Sigmoid colon (tissue), 7 donors: Measurements from ENCODE around the gene DNAH3. TPM values are rescaled to one million over a fixed set of nuclear protein-coding genes. Genes with fewer than 3 reads are reported as not detected.
"Not testable (repeated sequence)": the region's sequence is repeated elsewhere in the genome, so short reads cannot be mapped to it uniquely, and the experiment has no call there.

Experiments
- DNase-seq: peaks from one replicate; pipeline ENCODE4 v3.0.0-alpha.2; 2019
- H3K27ac ChIP-seq, 4 donors: fragments of 200-600 bp; sonication (generic); one replicate each; pipeline ENCODE4 v1.5.1; 2016 to 2019; ENCODE audit warnings: mild to moderate bottlenecking in 1 of 4
- H3K27me3 ChIP-seq, 3 donors: fragments of 200-600 bp; sonication (generic); one replicate each; pipeline ENCODE4 v1.5.1; 2019; ENCODE audit warnings: mild to moderate bottlenecking in 1 of 3
- H3K36me3 ChIP-seq, 4 donors: fragments of 200-600 bp; sonication (generic); one replicate each; pipeline ENCODE4 v1.5.1; 2016 to 2019
- H3K4me1 ChIP-seq, 4 donors: fragments of 200-600 bp; sonication (generic); one replicate each; pipeline ENCODE4 v1.5.1; 2017 to 2019
- H3K4me3 ChIP-seq, 4 donors: fragments of 200-600 bp; sonication (generic); one replicate each; pipeline ENCODE4 v1.5.1; 2017 to 2019; ENCODE audit warnings: mild to moderate bottlenecking in 2 of 4, moderate library complexity in 1 of 4
- H3K9me3 ChIP-seq, 4 donors: fragments of 200-600 bp in 3 of 4; sonication (generic) in 3 of 4; one replicate each; pipeline versions ENCODE4 v1.5.1 to v1.6.1; 2013 to 2019
- CTCF ChIP-seq, 4 experiments: fragments of 450-650 bp in 3 of 4; fragments of 200-600 bp in 1 of 4; IDR thresholded peaks; one replicate each; pipeline ENCODE4 v1.5.1; 2016 to 2019; ENCODE audit warnings: antibody characterized with exemption in 4 of 4, mild to moderate bottlenecking in 3 of 4, moderate library complexity in 2 of 4
- EP300 ChIP-seq, 4 donors: sonication (generic); formaldehyde crosslinking; IDR thresholded peaks; one replicate each; pipeline ENCODE4 v1.6.1; 2017; ENCODE audit warnings: antibody characterized with exemption in 4 of 4
- POLR2A ChIP-seq, 2 donors: fragments of 450-650 bp; IDR thresholded peaks; one replicate each; pipeline ENCODE4 v1.6.1; 2016; ENCODE audit warnings: antibody characterized with exemption in 2 of 2, mild to moderate bottlenecking in 2 of 2, moderate library complexity in 2 of 2
- POLR2AphosphoS5 ChIP-seq, 4 donors: sonication (generic); formaldehyde crosslinking; IDR thresholded peaks; one replicate each; pipeline ENCODE4 v1.6.1; 2017; ENCODE audit warnings: antibody characterized with exemption in 4 of 4
- WGBS, 2 donors: extraction: QIAGEN DNeasy Blood & Tissue Kit; methylation state at CpG; one replicate each; pipeline ENCODE4 v1.1.7; 2013; 5-methylcytosine and 5-hydroxymethylcytosine counted together
- intact Hi-C: fragments of 100-400 bp; cut with DNase I; formaldehyde crosslinking; loops from one replicate; pipeline ENCODE4 v1.15.1; 2023
- polyA plus RNA-seq, 3 donors: library from polyadenylated mRNA; stranded (reverse); fragments of 200-250 nt; gene quantifications; one replicate each; pipeline ENCODE4 v1.2.3, GENCODE V29; 2013
- total RNA-seq, 4 donors: library from RNA; depleted of rRNA; stranded (reverse); fragments of >200 nt; gene quantifications; one replicate each; pipeline ENCODE4 v1.1.0, GENCODE V29; 2016
- donor health status: healthy with polysubstance abuse.
- donor health status: Bipolar disorder and iron deficiency.
- donor health status: healthy.

Gene DNAH3
- total and polyA plus RNA-seq, 7 donors: 0.26 to 0.92 (median 0.60) TPM; not detected in 4

- 60 to 81% methylated on average over 9 of the region's 9 CpGs for WGBS, 2 donors
- no peak for DNase-seq
- no peaks in the 10 kb centered on the region for H3K27me3 ChIP-seq
- TF ChIP-seq POLR2A (IDR thresholded peaks at IDR 0.05): no peak
- no peak for TF ChIP-seq CTCF (IDR thresholded peaks at IDR 0.05)
- no peak for TF ChIP-seq POLR2AphosphoS5 (IDR thresholded peaks at IDR 0.05)
- no peak for TF ChIP-seq EP300 (IDR thresholded peaks at IDR 0.05)
- H3K4me3 ChIP-seq: no peak overlapping the region
- intact Hi-C loops: no loop called here
- no peak overlapping the region for H3K27ac ChIP-seq
- H3K4me1 ChIP-seq: peaks cover 0 to 9% (median 3%) of the 10 kb centered on the region in 4 donors
- no peaks in the 10 kb centered on the region for H3K9me3 ChIP-seq
- H3K36me3 ChIP-seq: no peaks in the 10 kb centered on the region
Measured at GRCh38 chr16:21103941-21104860, 46.4 kb downstream of the DNAH3 start.

- Histone ChIP-seq H3K4me1 (peaks cover 0 to 12% (median 3%) of the 10 kb centered on the region in 4 donors), H3K36me3 (no peaks in the 10 kb centered on the region), H3K9me3 (no peaks in the 10 kb centered on the region), H3K4me3 (no peak overlapping the region), H3K27me3 (no peaks in the 10 kb centered on the region), H3K27ac (no peak overlapping the region)
- intact Hi-C loops: no loop called here
- 63 to 68% methylated on average over 8 of the region's 8 CpGs for WGBS, 2 donors
- TF ChIP-seq POLR2AphosphoS5 (IDR thresholded peaks at IDR 0.05) (no peak), CTCF (IDR thresholded peaks at IDR 0.05) (no peak), POLR2A (IDR thresholded peaks at IDR 0.05) (no peak), EP300 (IDR thresholded peaks at IDR 0.05) (no peak)
- DNase-seq: no peak
Measured at GRCh38 chr16:21101631-21102420, 48.8 kb downstream of the DNAH3 start.

- TF ChIP-seq CTCF (IDR thresholded peaks at IDR 0.05) (no peak), POLR2AphosphoS5 (IDR thresholded peaks at IDR 0.05) (peak in 1 of 4 donors; percentile 44), POLR2A (IDR thresholded peaks at IDR 0.05) (no peak), EP300 (IDR thresholded peaks at IDR 0.05) (no peak)
- H3K4me3 ChIP-seq: no peak overlapping the region
- WGBS, 2 donors: 54 to 69% methylated on average over 4 of the region's 4 CpGs
- no peak for DNase-seq
- H3K27me3 ChIP-seq: no peaks in the 10 kb centered on the region
- no peaks in the 10 kb centered on the region for H3K36me3 ChIP-seq
- H3K9me3 ChIP-seq: no peaks in the 10 kb centered on the region
- H3K27ac ChIP-seq: peak overlapping the region in 2 of 4 donors; percentile 8 to 45
- intact Hi-C loops: no loop called here
- H3K4me1 ChIP-seq: peaks cover 0 to 12% (median 3%) of the 10 kb centered on the region in 4 donors
Measured at GRCh38 chr16:21100447-21100846, 50.2 kb downstream of the DNAH3 start.

GRCh38 chr16:21097151-21097550, 53.5 kb downstream of the DNAH3 start:
- TF ChIP-seq EP300 (IDR thresholded peaks at IDR 0.05) (no peak), POLR2AphosphoS5 (IDR thresholded peaks at IDR 0.05) (no peak)
- no peaks in the 10 kb centered on the region for H3K9me3 ChIP-seq
- no peaks in the 10 kb centered on the region for H3K36me3 ChIP-seq
- intact Hi-C loops: no loop called here
- no peak for DNase-seq
- no peaks in the 10 kb centered on the region for H3K27me3 ChIP-seq
- H3K4me1 ChIP-seq: peaks cover 0 to 12% (median 3%) of the 10 kb centered on the region in 4 donors
- no peak overlapping the region for H3K27ac ChIP-seq
- 70 to 74% methylated on average over 1 of the region's 1 CpG for WGBS, 2 donors
- H3K4me3 ChIP-seq: no peak overlapping the region

- WGBS, 2 donors: 80 to 88% methylated on average over 2 of the region's 2 CpGs
- H3K36me3 ChIP-seq, H3K4me3 ChIP-seq, H3K4me1 ChIP-seq, H3K27me3 ChIP-seq, H3K9me3 ChIP-seq, DNase-seq, intact Hi-C loops, H3K27ac ChIP-seq: not testable (repeated sequence)
Measured at GRCh38 chr16:21094719-21095118, 55.9 kb downstream of the DNAH3 start.
